Measurements from ENCODE around the gene PMPCA. TPM values are rescaled to one million over a fixed set of nuclear protein-coding genes. Genes with fewer than 3 reads are reported as not detected.

Gene PMPCA
- total and polyA plus RNA-seq, 2 of the 13 experiments (the other 11 are each of a cell fraction or from before 2014, with no cell fraction given) = 70.2 to 88.4 TPM

DNA sequence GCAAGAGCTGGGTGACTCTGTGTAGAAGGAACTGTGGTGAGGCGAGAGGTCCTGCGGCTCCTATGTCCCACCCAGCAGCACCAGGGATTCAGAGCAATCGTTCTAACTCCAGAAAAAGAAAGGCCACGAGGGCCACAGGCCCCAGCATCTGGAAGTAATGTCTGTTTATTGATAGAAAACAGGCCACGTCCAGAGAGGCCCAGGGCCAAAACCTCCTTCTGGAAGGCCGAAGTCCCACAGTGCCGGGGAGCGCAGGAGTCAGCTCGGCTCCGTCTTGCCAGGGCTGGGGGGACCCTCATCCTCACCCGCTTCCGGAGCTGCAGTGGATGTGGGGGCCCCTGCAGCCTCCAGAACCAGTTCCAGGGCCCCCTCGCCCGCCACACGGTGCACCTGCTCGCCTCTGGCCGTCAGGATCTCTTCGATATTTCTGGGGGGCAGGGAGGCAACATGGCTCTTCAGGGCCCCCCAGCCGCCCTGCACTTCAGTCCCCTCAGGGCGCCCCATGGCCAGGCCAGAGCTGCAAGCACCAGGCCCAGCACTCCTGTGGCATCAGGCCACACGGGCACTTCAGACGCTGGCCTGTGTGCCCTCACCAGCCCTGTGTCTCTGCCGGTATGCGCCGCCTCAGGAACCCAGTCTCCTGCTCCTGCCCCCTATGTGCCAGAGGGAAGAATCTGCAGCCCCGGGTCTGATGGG is 48.6 kb upstream of the PMPCA start:
- H3K4me1 ChIP-seq (ENCODE audit: insufficient read depth, low read length) = peaks cover 24% of the 10 kb centered on the region
- TF ChIP-seq KLF16 (CRISPR knock-in tag; IDR thresholded peaks at IDR 0.05) = no peak
- TF ChIP-seq RXRA (CRISPR knock-in tag; IDR thresholded peaks at IDR 0.05) = 0 out of 2 replicates have a peak, but pooled peaks have one; percentile 7
- H3K9me3 ChIP-seq (ENCODE audit: low read length) = no peaks in the 10 kb centered on the region
- H3K36me3 ChIP-seq (replicated peaks in 1 of 2; ENCODE audit: control insufficient read depth in 1 of 2, insufficient read depth in 2 of 2, low read length in 2 of 2) = no peaks in the 10 kb centered on the region
- intact Hi-C loops (cut with micrococcal nuclease; ENCODE audit: unreplicated experiment) = loop anchor here (2.0 kb wide), 1 partner anchor 17 kb away; no protein-coding TSS in a partner anchor
- FAIRE-seq = no peak
- in situ Hi-C loops (cut with HindIII; ENCODE audit: extremely low pct_ligation_motif_present, low pct_unique_long_range_greater_than_20kb) = no loop called here
- POLR2A ChIA-PET = interaction anchor here (2.1 to 2.8 kb wide), 3 partner anchors 10 to 17 kb away, joined by 8 to 73 read pairs (median 38); partner anchors contain the start of gene CARD9
- no peaks in the 10 kb centered on the region for H3K79me2 ChIP-seq (ENCODE audit: insufficient read depth, low read length)
- H3K4me2 ChIP-seq (ENCODE audit: low read depth, low read length) = no peak overlapping the region
- WGBS (ENCODE audit: low lambda C conversion rate) = 87% methylated on average over 8 of the region's 26 CpGs
- no peak for DNase-seq (ENCODE audit: low spot score)
- CTCF ChIA-PET (ENCODE audit: low intra/inter-chr PET ratio, low total read pairs) = no interaction called here
- no peaks in the 10 kb centered on the region for H4K20me1 ChIP-seq (ENCODE audit: insufficient read depth, low read length)
- no peak overlapping the region for H3K27ac ChIP-seq (ENCODE audit: extremely low read length, insufficient read depth, low read length)
- ATAC-seq = no peak
- H3K27me3 ChIP-seq (ENCODE audit: control insufficient read depth in 1 of 2, insufficient read depth in 2 of 2, low read length in 2 of 2) = no peaks in the 10 kb centered on the region
- no peak overlapping the region for H3K9ac ChIP-seq (ENCODE audit: insufficient read depth, low read depth, low read length)
- H3K4me3 ChIP-seq (replicated peaks in 1 of 3; ENCODE audit: insufficient read depth in 1 of 3, low read depth in 2 of 3, low read length in 3 of 3) = no peak overlapping the region
- no peak overlapping the region for H2AFZ ChIP-seq (ENCODE audit: low read length)
- no TSS peak for BruUV-seq (replicated peaks)

DNA sequence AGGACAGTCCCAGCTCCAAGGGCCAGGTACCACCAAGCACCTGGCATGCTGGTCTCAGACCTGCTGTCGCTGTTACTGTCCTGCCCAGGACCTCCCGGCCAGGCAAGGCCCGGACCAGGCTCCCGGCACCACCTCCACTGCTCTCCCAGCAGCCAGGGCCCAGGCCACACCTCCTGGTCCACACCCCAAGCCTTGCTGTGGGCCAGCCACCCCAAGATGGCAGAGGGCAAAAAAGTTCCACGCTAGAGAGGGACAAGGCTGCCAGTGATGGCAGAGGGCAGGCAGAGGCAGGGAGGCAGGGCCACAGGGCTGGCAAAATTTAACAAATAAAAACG is 48.0 kb upstream of the PMPCA start:
- no peaks in the 10 kb centered on the region for H3K27me3 ChIP-seq (ENCODE audit: control insufficient read depth in 1 of 2, insufficient read depth in 2 of 2, low read length in 2 of 2)
- no peaks in the 10 kb centered on the region for H4K20me1 ChIP-seq (ENCODE audit: insufficient read depth, low read length)
- in situ Hi-C loops (cut with HindIII; ENCODE audit: extremely low pct_ligation_motif_present, low pct_unique_long_range_greater_than_20kb) (no loop called here), intact Hi-C loops (cut with micrococcal nuclease; ENCODE audit: unreplicated experiment) (loop anchor here (2.0 kb wide), 1 partner anchor 18 kb away; no protein-coding TSS in a partner anchor)
- no peaks in the 10 kb centered on the region for H3K9me3 ChIP-seq (ENCODE audit: low read length)
- ChIA-PET POLR2A (interaction anchor here (0.6 to 2.8 kb wide), 16 partner anchors 8 to 1097 kb away, joined by 3 to 73 read pairs (median 4); partner anchors contain the start of genes CARD9, ENTR1, NSMF and PMPCA), CTCF (ENCODE audit: low intra/inter-chr PET ratio, low total read pairs) (interaction anchor here (2.1 kb wide), 1 partner anchor 16 kb away, joined by 13 read pairs; no protein-coding TSS in a partner anchor)
- DNase-seq (ENCODE audit: low spot score) (no peak), ATAC-seq (no peak), FAIRE-seq (no peak)
- H3K4me1 ChIP-seq (ENCODE audit: insufficient read depth, low read length) = peaks cover 25% of the 10 kb centered on the region
- peak overlapping the region; percentile 63 for H3K4me2 ChIP-seq (ENCODE audit: low read depth, low read length)
- no peak overlapping the region for H3K4me3 ChIP-seq (replicated peaks in 1 of 3; ENCODE audit: insufficient read depth in 1 of 3, low read depth in 2 of 3, low read length in 3 of 3)
- H3K27ac ChIP-seq (ENCODE audit: extremely low read length, insufficient read depth, low read length) = no peak overlapping the region
- 100% methylated on average over 2 of the region's 6 CpGs for WGBS (ENCODE audit: low lambda C conversion rate)
- no peak overlapping the region for H3K9ac ChIP-seq (ENCODE audit: insufficient read depth, low read depth, low read length)
- no peak overlapping the region for H2AFZ ChIP-seq (ENCODE audit: low read length)
- no TSS peak for BruUV-seq (replicated peaks)
- H3K79me2 ChIP-seq (ENCODE audit: insufficient read depth, low read length) = no peaks in the 10 kb centered on the region
- no peaks in the 10 kb centered on the region for H3K36me3 ChIP-seq (replicated peaks in 1 of 2; ENCODE audit: control insufficient read depth in 1 of 2, insufficient read depth in 2 of 2, low read length in 2 of 2)
- TF ChIP-seq ZNF598 (CRISPR knock-in tag; IDR thresholded peaks at IDR 0.05; ENCODE audit: borderline replicate concordance) (no peak), ZNF766 (CRISPR knock-in tag; IDR thresholded peaks at IDR 0.05; ENCODE audit: borderline replicate concordance) (no peak), ZFP1 (CRISPR knock-in tag; IDR thresholded peaks at IDR 0.05) (no peak), ZNF547 (CRISPR knock-in tag; IDR thresholded peaks at IDR 0.05) (no peak), MED13 (CRISPR knock-in tag; IDR thresholded peaks at IDR 0.05) (no peak), ZNF451 (CRISPR knock-in tag; IDR thresholded peaks at IDR 0.05) (no peak)
- TF ChIP-seq, protein P1, sequence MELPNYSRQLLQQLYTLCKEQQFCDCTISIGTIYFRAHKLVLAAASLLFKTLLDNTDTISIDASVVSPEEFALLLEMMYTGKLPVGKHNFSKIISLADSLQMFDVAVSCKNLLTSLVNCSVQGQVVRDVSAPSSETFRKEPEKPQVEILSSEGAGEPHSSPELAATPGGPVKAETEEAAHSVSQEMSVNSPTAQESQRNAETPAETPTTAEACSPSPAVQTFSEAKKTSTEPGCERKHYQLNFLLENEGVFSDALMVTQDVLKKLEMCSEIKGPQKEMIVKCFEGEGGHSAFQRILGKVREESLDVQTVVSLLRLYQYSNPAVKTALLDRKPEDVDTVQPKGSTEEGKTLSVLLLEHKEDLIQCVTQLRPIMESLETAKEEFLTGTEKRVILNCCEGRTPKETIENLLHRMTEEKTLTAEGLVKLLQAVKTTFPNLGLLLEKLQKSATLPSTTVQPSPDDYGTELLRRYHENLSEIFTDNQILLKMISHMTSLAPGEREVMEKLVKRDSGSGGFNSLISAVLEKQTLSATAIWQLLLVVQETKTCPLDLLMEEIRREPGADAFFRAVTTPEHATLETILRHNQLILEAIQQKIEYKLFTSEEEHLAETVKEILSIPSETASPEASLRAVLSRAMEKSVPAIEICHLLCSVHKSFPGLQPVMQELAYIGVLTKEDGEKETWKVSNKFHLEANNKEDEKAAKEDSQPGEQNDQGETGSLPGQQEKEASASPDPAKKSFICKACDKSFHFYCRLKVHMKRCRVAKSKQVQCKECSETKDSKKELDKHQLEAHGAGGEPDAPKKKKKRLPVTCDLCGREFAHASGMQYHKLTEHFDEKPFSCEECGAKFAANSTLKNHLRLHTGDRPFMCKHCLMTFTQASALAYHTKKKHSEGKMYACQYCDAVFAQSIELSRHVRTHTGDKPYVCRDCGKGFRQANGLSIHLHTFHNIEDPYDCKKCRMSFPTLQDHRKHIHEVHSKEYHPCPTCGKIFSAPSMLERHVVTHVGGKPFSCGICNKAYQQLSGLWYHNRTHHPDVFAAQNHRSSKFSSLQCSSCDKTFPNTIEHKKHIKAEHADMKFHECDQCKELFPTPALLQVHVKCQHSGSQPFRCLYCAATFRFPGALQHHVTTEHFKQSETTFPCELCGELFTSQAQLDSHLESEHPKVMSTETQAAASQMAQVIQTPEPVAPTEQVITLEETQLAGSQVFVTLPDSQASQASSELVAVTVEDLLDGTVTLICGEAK (IDR thresholded peaks at IDR 0.05) = no peak
- TF ChIP-seq, protein P1 (CRISPR knock-in tag; IDR thresholded peaks at IDR 0.05) = no peak

All from HepG2 (cell line).